Left ventricle myocardium inferior (tissue), 1 donor: Measurements from ENCODE around the gene DAD1. TPM values are rescaled to one million over a fixed set of nuclear protein-coding genes. Genes with fewer than 3 reads are reported as not detected.
"Not testable (repeated sequence)": the region's sequence is repeated elsewhere in the genome, so short reads cannot be mapped to it uniquely, and the experiment has no call there.

Experiments
- DNase-seq: peaks from one replicate; pipeline ENCODE4 v3.0.0-alpha.2; 2020
- H3K27ac ChIP-seq: fragments of 200-600 bp; replicated peaks from 2 replicates; pipeline ENCODE4 v1.8.0; 2021
- H3K27me3 ChIP-seq: fragments of 200-600 bp; 2 replicates; pipeline ENCODE4 v1.8.0; 2021; ENCODE audit warnings: low read depth
- H3K36me3 ChIP-seq: fragments of 200-600 bp; 2 replicates; pipeline ENCODE4 v1.8.0; 2021
- H3K4me1 ChIP-seq: fragments of 200-600 bp; 2 replicates; pipeline ENCODE4 v1.8.0; 2021
- H3K4me3 ChIP-seq: fragments of 200-600 bp; 2 replicates; pipeline ENCODE4 v1.8.0; 2021; ENCODE audit warnings: mild to moderate bottlenecking, moderate library complexity
- H3K9me3 ChIP-seq: fragments of 200-600 bp; replicated peaks from 2 replicates; pipeline ENCODE4 v1.8.0; 2021
- CTCF ChIP-seq: fragments of 200-600 bp; IDR thresholded peaks from 2 replicates; pipeline ENCODE4 v1.8.0; 2021; ENCODE audit warnings: antibody characterized with exemption, mild to moderate bottlenecking, borderline replicate concordance
- intact Hi-C: fragments of 100-400 bp; cut with micrococcal nuclease; formaldehyde crosslinking; loops from one replicate; pipeline ENCODE4 v1.11.0; 2022
- total RNA-seq: library from RNA; stranded (reverse); fragmentation: NEBNext Ultra II Directional; extraction: Animal tissue kit (Norgen Biotek cat#: 25700); gene quantifications from one replicate; pipeline ENCODE4 v1.2.1, GENCODE V29; 2021
- donor health status: DM: no; HTN: yes; CAD: no; lungs with severe emphysema.

DAD1 gene
- total RNA-seq, 1 donor from 2014 or later, result 118 TPM

GRCh38 chr14:22593601-22594000 lies 4.6 kb upstream of the DAD1 start:
- Histone ChIP-seq H3K4me3 (no peak overlapping the region), H3K36me3 (no peaks in the 10 kb centered on the region), H3K9me3 (no peaks in the 10 kb centered on the region), H3K4me1 (peaks cover 23% of the 10 kb centered on the region), H3K27me3 (no peaks in the 10 kb centered on the region), H3K27ac (no peak overlapping the region)
- DNase-seq, result no peak
- TF ChIP-seq CTCF, result no peak
- intact Hi-C loops, result no loop called here

GRCh38 chr14:22593189-22593588 lies 4.2 kb upstream of the DAD1 start:
- H3K4me3 ChIP-seq, result no peak overlapping the region
- peaks cover 24% of the 10 kb centered on the region for H3K4me1 ChIP-seq
- no peak for DNase-seq
- intact Hi-C loops, result no loop called here
- TF ChIP-seq CTCF, result no peak
- no peaks in the 10 kb centered on the region for H3K9me3 ChIP-seq
- no peaks in the 10 kb centered on the region for H3K36me3 ChIP-seq
- H3K27me3 ChIP-seq, result no peaks in the 10 kb centered on the region
- H3K27ac ChIP-seq, result no peak overlapping the region

- Histone ChIP-seq H3K27me3 (no peaks in the 10 kb centered on the region), H3K27ac (peak overlapping the region; percentile 89), H3K4me1 (peaks cover 62% of the 10 kb centered on the region), H3K36me3 (peaks cover 4% of the 10 kb centered on the region), H3K9me3 (no peaks in the 10 kb centered on the region), H3K4me3 (peak overlapping the region; percentile 88)
- no peak for TF ChIP-seq CTCF
- intact Hi-C loops, result no loop called here
- DNase-seq, result no peak
Observed at GRCh38 chr14:22588526-22589095, 413 bp downstream of the DAD1 start.

- H3K27me3 ChIP-seq, intact Hi-C loops, DNase-seq, H3K27ac ChIP-seq, H3K9me3 ChIP-seq, H3K36me3 ChIP-seq: not testable (repeated sequence)
- peak overlapping the region; percentile 88 for H3K4me3 ChIP-seq
- H3K4me1 ChIP-seq, result peaks cover 70% of the 10 kb centered on the region
Observed at GRCh38 chr14:22587677-22588422, 1.2 kb downstream of the DAD1 start.

GRCh38 chr14:22587247-22587646 lies 1.8 kb downstream of the DAD1 start:
- Histone ChIP-seq H3K27ac (no peak overlapping the region), H3K36me3 (peaks cover 4% of the 10 kb centered on the region), H3K4me1 (peaks cover 70% of the 10 kb centered on the region), H3K4me3 (no peak overlapping the region), H3K27me3 (no peaks in the 10 kb centered on the region), H3K9me3 (no peaks in the 10 kb centered on the region)
- DNase-seq, result no peak
- no peak for TF ChIP-seq CTCF
- intact Hi-C loops, result no loop called here

GRCh38 chr14:22583994-22584393 lies 5.0 kb downstream of the DAD1 start:
- H3K9me3 ChIP-seq, result no peaks in the 10 kb centered on the region
- no peak for DNase-seq
- no peak overlapping the region for H3K4me3 ChIP-seq
- H3K27ac ChIP-seq, result no peak overlapping the region
- peaks cover 7% of the 10 kb centered on the region for H3K36me3 ChIP-seq
- TF ChIP-seq CTCF, result no peak
- H3K4me1 ChIP-seq, result peaks cover 71% of the 10 kb centered on the region
- intact Hi-C loops, result no loop called here
- no peaks in the 10 kb centered on the region for H3K27me3 ChIP-seq
